Parathyroid adenoma (tissue), 2 donors: Measurements from ENCODE around the gene ZBTB46.

Experiments
- H2AFZ ChIP-seq: fragments of 300-600 bp; sonication (generic); one replicate; pipeline ENCODE4 v1.7.0; 2017; ENCODE audit warnings: antibody characterized with exemption, mild to moderate bottlenecking
- H3K27ac ChIP-seq: fragments of 300-600 bp; sonication (generic); one replicate; pipeline ENCODE4 v1.7.0; 2017
- H3K27me3 ChIP-seq: fragments of 300-600 bp; sonication (generic); one replicate; pipeline ENCODE4 v1.7.0; 2017; ENCODE audit warnings: low read length; ENCODE audit not compliant: control insufficient read depth, insufficient read depth
- H3K36me3 ChIP-seq: fragments of 300-600 bp; sonication (generic); one replicate; pipeline ENCODE4 v1.7.0; 2017; ENCODE audit warnings: low read length; ENCODE audit not compliant: control insufficient read depth, insufficient read depth
- H3K4me1 ChIP-seq: fragments of 300-600 bp; sonication (generic); one replicate; pipeline ENCODE4 v1.7.0; 2017; ENCODE audit warnings: control low read depth
- H3K4me2 ChIP-seq: fragments of 300-600 bp; sonication (generic); one replicate; pipeline ENCODE4 v1.7.0; 2017; ENCODE audit warnings: low read length
- H3K4me3 ChIP-seq: fragments of 300-600 bp; sonication (generic); one replicate; pipeline ENCODE4 v1.7.0; 2017; ENCODE audit warnings: low read depth, low read length
- H3K79me2 ChIP-seq: fragments of 300-600 bp; sonication (generic); one replicate; pipeline ENCODE4 v1.7.0; 2017; ENCODE audit warnings: control low read depth
- H3K9ac ChIP-seq: fragments of 300-600 bp; sonication (generic); one replicate; pipeline ENCODE4 v1.7.0; 2017; ENCODE audit warnings: mild to moderate bottlenecking
- H3K9me3 ChIP-seq: fragments of 300-600 bp; sonication (generic); one replicate; pipeline ENCODE4 v1.7.0; 2017; ENCODE audit warnings: low read length; ENCODE audit not compliant: control insufficient read depth
- TF ChIP-seq, protein P1 (sequence below): fragments of 300-600 bp; sonication (generic); IDR thresholded peaks from one replicate; pipeline ENCODE4 v1.7.0; 2017; ENCODE audit warnings: antibody characterized with exemption, mild to moderate bottlenecking
- donor health status: primary hyperparathyroidism.

The ZBTB46 gene

GRCh38 chr20:63705232-63706026 is 125.6 kb downstream of the ZBTB46 start:
- Histone ChIP-seq H3K9me3 (no peaks in the 10 kb centered on the region), H3K79me2 (peaks cover 50% of the 10 kb centered on the region), H3K4me1 (peaks cover 9% of the 10 kb centered on the region), H3K4me2 (no peak overlapping the region), H3K4me3 (no peak overlapping the region), H2AFZ (no peak overlapping the region), H3K9ac (no peak overlapping the region), H3K27ac (no peak overlapping the region), H3K36me3 (no peaks in the 10 kb centered on the region), H3K27me3 (no peaks in the 10 kb centered on the region)
- TF ChIP-seq, protein P1, sequence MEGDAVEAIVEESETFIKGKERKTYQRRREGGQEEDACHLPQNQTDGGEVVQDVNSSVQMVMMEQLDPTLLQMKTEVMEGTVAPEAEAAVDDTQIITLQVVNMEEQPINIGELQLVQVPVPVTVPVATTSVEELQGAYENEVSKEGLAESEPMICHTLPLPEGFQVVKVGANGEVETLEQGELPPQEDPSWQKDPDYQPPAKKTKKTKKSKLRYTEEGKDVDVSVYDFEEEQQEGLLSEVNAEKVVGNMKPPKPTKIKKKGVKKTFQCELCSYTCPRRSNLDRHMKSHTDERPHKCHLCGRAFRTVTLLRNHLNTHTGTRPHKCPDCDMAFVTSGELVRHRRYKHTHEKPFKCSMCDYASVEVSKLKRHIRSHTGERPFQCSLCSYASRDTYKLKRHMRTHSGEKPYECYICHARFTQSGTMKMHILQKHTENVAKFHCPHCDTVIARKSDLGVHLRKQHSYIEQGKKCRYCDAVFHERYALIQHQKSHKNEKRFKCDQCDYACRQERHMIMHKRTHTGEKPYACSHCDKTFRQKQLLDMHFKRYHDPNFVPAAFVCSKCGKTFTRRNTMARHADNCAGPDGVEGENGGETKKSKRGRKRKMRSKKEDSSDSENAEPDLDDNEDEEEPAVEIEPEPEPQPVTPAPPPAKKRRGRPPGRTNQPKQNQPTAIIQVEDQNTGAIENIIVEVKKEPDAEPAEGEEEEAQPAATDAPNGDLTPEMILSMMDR: no peak

DNA sequence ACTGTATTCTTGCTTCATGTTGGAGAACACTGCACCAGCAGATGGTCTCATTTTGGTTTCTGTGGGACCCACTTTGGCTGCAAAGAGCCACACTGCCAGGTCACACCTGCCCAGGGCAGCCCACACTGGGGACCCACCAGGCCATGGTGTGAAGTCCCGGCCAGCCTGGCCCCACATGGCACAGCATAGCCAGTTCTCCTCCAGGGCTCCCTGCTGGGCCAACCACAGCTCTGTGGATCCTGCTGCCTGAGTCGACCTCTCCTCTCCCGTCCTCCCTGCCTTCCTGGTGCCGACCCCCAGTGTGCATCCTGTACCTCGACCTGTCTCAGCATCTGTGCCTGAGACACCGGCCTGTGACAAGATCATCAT is 126.3 kb downstream of the ZBTB46 start:
- Histone ChIP-seq H3K4me2 (no peak overlapping the region), H3K4me1 (peaks cover 9% of the 10 kb centered on the region), H2AFZ (no peak overlapping the region), H3K4me3 (no peak overlapping the region), H3K27me3 (no peaks in the 10 kb centered on the region), H3K27ac (no peak overlapping the region), H3K9me3 (no peaks in the 10 kb centered on the region), H3K36me3 (no peaks in the 10 kb centered on the region), H3K9ac (no peak overlapping the region), H3K79me2 (peaks cover 57% of the 10 kb centered on the region)
- TF ChIP-seq, protein P1: no peak

DNA sequence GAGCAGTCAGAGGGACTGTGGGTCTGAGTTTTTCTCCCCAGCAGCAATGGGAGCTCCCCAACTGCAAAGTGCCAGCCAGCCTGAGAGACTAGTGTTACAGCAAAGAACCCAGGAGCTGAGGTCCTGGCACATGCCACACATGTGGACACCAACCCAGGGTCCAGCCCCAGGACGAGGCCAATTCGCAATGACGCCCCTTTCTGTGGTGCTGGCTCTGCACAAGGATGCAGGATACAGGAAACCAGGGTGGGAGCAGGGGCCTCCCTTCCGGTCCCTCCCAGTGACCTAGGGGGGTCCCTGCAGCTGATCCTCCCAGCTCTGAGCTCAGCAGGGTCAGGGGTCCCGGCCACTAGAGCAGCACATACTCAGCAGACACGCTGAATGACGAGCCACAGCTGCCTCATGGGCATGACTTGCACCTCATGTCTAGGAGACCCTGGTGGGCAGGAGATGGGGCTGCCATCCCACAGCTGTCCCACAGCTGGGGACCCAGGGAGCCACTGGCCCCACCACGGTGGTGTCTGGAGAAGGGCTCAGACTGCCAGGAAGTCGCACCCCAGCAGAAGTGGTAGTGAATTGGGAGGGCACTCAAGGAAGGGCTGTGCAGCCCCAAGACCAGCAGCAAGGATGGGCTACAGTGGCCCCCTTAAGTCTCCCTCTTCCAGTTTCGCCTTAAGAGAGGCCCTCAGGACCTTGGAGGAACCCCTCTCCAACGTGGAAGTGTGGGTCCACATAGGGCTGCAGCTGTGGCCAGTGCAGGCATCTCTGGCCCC is 126.9 kb downstream of the ZBTB46 start:
- TF ChIP-seq, protein P1: no peak
- no peak overlapping the region for H3K27ac ChIP-seq
- no peak overlapping the region for H3K4me2 ChIP-seq
- no peaks in the 10 kb centered on the region for H3K27me3 ChIP-seq
- no peaks in the 10 kb centered on the region for H3K36me3 ChIP-seq
- H3K79me2 ChIP-seq: peaks cover 56% of the 10 kb centered on the region
- no peak overlapping the region for H3K4me3 ChIP-seq
- no peaks in the 10 kb centered on the region for H3K9me3 ChIP-seq
- H3K4me1 ChIP-seq: peaks cover 9% of the 10 kb centered on the region
- H2AFZ ChIP-seq: no peak overlapping the region
- no peak overlapping the region for H3K9ac ChIP-seq

- Histone ChIP-seq H2AFZ (no peak overlapping the region), H3K27ac (no peak overlapping the region), H3K79me2 (peaks cover 55% of the 10 kb centered on the region), H3K4me2 (no peak overlapping the region), H3K9ac (no peak overlapping the region), H3K36me3 (no peaks in the 10 kb centered on the region), H3K4me3 (no peak overlapping the region), H3K4me1 (peaks cover 7% of the 10 kb centered on the region), H3K9me3 (no peaks in the 10 kb centered on the region), H3K27me3 (no peaks in the 10 kb centered on the region)
- TF ChIP-seq, protein P1: no peak
Measured at GRCh38 chr20:63703471-63703975, 127.5 kb downstream of the ZBTB46 start.
